ENCODE data around the gene ARPP19. TPM values are rescaled to one million over a fixed set of nuclear protein-coding genes. Genes with fewer than 3 reads are reported as not detected.

The ARPP19 gene
- total and polyA plus RNA-seq, 10 of the 15 experiments (the other 5 are each of a cell fraction or from before 2014, with no cell fraction given), result 77.2 to 167 (median 121) TPM

GRCh38 chr15:52568601-52569585, at the start of gene ARPP19 (continued):
- TF ChIP-seq FOXK2 (IDR thresholded peaks at IDR 0.05) (no peak), POU2F2 (IDR thresholded peaks at IDR 0.05; ENCODE audit: borderline replicate concordance, low read depth, low read length) (no peak), NKRF (conservative IDR thresholded peaks at IDR 0.05) (peak; percentile 85), TBL1XR1 (IDR thresholded peaks at IDR 0.05; ENCODE audit: low read depth, low read length) (no peak), SIN3A (IDR thresholded peaks at IDR 0.05; ENCODE audit: low read depth, low read length) (no peak), MTA2 (IDR thresholded peaks at IDR 0.05; ENCODE audit: low read depth) (no peak), BCL3 (IDR thresholded peaks at IDR 0.05; ENCODE audit: borderline replicate concordance, insufficient read depth, low read depth, low read length, poor library complexity, severe bottlenecking) (no peak), ZBTB11 (CRISPR knock-in tag; IDR thresholded peaks at IDR 0.05) (no peak), ATF7 (IDR thresholded peaks at IDR 0.05; ENCODE audit: low read depth) (peak; percentile 72), ZBED1 (IDR thresholded peaks at IDR 0.05; ENCODE audit: borderline replicate concordance) (no peak), RB1 (IDR thresholded peaks at IDR 0.05; ENCODE audit: borderline replicate concordance) (peak; percentile 81; the same call in 1 of the 2 replicates), IRF3 (IDR thresholded peaks at IDR 0.05) (no peak), IKZF2 (IDR thresholded peaks at IDR 0.05) (peak; percentile 56 to 78; a peak in 3 of 4 replicates)

All from GM12878 (cell line).